NCI-H345 treated with DMSO at 0.1 percent for 48 hours (cell line): ENCODE measurements around the gene AGBL4.

ENCODE experiments used
- DNase-seq: peaks from one replicate; lab custom pipeline; 2025; ENCODE audit not compliant: unreplicated experiment; lab: John Stamatoyannopoulos, UW

The AGBL4 gene

DNA sequence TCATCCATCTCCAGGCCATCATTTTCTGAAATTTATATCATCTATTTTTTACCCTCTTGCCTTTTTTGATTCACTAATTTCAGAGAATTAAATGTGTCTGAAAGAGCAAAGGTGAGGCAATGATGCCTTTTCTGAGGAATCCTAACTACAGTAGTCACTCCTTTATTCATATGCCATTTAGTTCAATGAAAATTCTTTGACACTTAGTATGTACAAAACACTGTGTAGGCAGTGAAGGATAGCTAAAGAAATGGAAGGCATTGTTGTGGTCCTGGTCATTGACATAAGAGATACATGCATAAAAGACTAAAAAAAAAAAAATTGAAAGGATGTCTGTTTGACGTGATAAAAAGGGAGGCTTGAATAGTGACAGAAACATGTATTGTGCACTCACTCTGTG lies 1075.2 kb downstream of the AGBL4 start:
- DNase-seq: no peak

DNA sequence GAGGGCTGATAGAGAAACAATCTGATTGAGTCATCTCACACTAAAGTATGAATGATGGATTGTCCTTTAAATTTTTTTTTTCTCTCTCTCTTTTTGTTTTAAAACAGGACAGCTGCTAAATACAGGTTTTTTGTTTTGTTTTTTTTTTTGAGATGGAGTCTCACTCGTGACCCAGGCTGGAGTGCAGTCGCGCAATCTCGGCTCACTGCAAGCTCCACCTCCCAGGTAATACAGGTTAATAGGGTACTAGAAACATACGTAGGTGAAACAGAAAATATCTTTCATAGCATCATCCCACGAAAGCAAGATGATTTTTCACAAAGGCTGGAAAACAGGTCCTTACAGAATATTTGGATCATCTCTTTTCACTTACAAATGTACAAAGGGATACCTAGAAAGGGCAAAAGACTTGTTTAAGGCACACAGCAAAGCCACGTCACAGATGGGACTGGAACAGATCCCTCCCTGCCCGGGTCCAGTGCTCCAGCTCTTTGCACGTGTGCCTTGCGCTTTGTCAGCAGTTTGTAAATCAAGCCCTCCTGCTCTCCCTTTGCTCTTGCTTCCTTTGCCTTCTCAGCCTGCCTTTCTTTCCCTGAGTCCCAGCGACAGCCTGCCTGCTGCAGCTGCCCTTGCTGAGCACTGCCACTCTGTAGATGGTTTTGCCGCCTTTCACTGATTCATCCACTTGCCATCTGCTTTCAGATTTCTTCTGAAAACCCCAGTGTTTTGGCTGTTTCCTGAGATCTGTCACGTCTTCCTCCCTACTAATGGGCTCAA lies 1075.8 kb downstream of the AGBL4 start:
- no peak for DNase-seq

DNA sequence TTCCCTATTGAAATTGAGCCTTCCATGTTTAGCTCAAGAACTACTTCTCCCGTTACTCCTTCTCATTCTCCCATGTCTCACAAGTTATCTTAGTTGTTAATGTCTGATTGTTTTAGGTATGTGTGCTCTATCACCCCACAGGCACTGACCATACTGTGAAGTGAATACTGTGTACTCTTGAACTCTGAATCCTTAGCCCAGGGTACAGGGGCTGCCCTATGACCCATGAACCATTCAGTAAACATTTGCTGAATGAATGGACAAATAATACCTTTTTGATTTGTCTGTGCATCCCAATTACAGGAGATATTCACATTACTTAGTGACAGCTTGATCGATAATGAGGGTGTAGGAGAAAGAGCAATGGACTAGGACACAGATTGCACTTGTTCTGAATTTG lies 1077.7 kb downstream of the AGBL4 start:
- DNase-seq: no peak

DNA sequence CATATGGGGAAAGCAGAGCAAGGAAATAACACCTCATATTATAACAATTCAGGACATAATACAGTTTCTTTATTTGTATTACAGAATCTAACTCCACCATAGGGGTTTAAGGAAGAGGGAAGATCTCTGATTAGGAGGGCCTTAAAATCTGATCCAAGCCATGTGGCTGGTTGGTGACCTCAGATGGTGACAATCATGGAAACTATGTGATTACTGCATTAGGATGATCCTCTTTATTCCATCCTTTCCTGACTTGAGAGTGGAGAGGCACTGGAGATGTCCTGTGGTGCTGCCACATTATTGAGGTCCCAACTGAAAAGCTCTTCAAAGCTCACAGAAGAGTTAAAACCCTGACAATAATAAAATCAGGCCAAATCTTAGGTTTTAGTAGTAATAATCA lies 1078.9 kb downstream of the AGBL4 start:
- no peak for DNase-seq

DNA sequence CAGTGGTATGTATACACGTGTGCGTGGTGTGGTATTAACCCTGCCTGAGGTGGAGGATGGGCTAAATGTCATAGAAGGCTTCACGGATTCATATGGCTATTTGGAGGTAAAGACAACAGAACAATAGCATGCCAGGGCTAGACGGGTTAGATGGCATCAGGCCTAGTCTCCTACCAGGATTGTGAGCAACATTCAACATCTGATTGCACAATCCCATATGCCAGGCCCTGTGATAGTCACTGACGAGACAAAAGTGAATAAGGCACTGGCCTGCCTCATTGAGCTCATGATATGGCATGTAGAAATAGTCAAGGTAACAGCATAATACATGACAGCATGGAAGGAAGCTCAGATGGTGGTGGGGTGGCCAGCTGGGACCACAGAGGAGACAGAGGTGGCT lies 1079.9 kb downstream of the AGBL4 start:
- DNase-seq: no peak

DNA sequence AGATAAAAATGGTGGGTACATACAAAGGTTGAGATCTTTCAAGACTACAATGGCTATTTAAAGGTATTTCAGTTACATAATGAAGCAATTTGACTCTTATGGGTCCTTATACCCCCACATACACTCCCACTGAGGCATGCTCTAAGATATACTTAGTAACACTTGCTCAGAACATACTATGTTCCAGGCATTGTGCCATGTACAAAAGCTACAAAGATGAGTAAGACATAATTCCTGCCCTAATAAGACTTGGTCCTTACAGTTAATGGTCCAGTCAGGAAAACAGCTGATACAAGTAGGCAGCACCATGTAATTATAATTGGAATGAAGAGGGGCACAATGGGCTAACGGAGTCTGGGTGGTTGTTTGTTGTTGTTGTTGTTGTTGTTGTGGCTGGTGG lies 1080.4 kb downstream of the AGBL4 start:
- no peak for DNase-seq

DNA sequence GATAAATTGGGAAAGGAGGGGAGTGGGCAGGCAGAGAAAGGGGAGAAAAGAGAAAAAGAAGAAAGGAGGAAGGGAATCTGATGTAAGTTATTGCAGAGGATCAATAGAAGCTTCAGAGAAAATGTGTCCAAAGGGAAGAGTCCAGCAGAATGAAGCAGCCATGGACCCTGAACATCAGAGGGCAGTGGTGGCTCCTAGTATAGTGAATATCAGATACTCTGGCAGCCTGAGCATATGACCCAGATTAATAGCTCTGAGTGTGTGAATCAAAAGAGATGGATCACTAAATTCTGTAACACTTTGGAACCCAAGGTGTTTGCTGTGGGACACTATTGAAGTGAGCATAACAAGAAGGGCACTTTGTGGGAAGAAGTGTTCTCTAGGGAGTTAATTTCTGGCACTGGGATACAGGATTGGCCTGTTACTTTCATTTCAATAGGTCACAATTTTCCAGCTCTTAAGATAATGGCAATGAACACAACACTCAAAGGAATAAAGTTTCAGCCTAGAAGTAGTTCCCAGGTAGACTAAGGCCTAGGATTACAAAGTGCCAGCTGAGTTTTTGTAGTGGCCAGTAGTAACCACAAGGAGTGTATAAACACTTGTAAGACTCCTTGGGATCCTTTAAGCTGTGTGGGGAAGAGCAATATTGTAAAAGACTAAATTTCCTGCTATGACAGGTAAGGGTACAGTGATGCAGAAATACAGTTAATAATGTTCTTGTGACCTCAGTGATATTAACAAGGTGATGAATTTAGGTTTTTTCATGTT lies 1082.6 kb downstream of the AGBL4 start:
- DNase-seq: no peak

DNA sequence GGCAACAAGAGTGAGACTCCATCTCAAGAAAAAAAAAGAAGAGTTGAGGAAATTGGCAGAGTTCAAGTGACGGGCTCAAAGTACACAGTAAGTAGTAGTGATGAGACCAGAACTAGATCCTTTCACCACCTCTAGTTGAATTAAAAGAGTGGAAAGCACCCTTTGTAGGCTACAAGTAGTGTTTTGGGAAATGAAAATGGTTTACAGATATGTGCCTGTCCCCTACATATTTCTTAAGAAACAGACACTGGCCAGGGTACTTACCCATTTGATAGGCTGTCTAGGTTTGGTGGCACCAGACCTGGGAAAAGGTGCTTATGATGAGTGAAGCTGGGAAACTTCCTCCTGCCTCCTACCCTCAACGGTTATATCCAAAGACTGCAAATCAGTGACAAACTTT lies 1083.4 kb downstream of the AGBL4 start:
- DNase-seq: no peak

DNA sequence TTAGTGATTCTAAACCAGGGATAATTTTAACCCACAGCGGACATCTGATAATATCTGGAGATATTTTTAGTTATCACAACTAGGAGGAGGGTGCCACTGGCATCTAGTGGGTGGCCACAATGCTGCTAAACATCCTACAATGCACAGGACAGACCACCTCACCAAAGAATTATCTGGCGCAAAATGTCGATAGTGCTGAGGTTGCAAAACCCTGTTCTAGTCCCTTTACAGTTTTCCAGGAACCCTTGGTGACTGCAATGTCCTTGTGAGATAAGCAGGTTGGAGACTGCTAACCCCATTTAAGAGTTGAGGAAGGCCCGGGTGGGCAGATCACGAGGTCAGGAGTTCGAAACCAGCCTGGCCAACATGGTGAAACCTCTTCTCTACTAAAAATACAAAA lies 1083.9 kb downstream of the AGBL4 start:
- DNase-seq: no peak

DNA sequence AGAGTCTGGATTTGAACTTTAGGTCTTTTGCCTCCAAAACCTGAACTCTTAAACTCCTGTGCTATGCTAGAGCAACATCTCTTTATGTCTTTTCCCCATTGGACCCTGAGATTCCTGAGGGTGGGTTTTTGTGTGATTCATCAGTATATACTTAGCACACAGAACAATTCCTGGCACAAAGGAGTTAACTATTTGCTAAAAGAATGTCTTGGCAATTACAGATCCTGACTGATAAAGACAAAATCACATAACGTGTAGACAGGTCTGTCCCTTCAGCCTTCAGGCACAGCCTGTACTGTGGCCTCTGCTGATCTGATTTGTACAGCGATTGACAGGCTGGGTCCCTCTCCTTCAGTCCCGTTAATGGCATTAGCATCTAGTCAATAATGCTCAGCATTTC lies 1084.7 kb downstream of the AGBL4 start:
- no peak for DNase-seq

DNA sequence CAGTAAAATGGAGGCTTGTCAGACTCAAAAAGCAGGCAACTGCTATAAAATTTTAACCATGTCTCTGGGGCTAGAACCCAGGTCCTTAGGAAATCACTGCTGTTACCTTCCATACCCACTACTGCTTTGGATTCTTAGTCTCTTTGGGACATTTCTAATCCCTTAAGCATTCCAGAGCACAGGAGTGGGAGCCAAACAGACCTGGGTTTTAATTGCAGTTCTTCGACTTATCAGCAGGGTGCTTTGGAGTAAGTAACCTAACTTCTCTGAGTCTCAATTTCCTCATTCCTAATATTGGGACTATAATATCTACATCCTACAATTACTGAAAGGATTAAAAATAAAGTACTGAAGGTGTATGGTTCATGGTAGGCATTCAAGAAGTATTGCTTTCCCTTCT lies 1086.0 kb downstream of the AGBL4 start:
- DNase-seq: no peak

DNA sequence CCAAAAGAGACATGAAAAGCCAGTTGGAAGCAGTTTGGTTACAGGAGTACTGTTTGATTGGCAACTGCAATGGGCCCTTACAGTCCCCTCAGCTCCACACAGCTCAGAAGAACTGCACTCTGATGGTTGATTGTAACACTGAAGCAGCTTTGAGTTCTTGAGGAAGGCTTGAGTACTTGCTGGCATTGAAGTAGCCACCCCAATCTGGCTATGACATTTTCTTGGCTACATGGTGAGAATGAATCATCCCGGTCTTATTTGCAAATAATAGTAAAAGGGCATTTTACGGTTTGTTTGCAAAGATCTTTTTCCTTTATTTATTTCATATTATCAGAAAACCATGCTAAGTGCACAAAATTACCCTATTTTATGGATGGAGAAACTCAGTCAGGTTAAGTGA lies 1087.3 kb downstream of the AGBL4 start:
- no peak for DNase-seq

DNA sequence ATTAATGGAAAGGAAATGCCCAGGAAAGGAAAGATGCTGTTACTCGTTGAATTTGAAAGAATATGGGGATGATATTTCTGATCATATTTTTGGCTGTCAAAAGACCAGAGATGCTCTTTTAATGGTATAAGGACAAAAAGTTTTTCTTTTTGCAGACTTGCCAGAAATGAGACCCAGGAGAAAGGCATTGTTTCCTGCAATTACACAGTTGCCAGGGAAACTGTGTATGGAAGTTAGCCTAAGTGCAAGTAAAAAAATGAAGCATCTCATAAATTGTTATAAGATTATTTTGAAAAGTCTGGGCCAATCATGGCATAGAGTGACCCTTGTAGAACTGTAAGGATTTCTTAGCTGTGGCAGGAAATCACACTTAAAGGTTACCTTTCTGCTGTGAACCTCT lies 1091.4 kb downstream of the AGBL4 start:
- no peak for DNase-seq

DNA sequence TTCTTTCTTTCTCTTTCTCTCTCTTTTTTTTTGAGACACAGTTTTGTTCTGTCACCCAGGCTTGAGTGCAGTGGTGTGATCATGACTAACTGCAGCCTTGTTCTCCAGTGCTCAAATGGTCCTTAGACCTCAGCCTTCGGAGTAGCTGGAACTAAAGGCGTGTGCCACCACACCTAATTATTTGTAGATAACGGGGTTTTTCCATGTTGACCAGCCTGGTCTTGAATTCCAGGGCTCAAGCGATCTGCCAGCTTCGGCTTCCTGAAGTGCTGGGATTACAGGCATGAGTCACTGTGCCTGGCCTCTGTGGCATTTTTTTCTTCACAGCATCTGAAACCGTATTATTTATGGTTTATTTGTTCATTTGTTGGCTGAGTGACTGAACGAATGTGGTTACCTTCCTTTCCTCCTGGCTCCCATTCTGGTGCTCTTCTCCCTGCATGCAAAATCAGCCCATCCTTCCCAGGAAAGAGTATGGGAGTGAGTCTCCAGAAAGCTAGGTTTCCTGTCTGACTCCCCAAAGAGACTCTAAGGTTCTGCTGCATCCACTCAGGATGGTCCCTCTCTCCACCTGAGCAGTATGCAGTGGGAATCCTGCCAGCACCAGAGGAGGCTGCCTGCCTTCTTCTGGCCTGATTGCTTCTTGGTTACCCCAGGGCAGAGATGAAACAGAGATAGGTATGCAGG lies 1092.1 kb downstream of the AGBL4 start:
- DNase-seq: no peak

DNA sequence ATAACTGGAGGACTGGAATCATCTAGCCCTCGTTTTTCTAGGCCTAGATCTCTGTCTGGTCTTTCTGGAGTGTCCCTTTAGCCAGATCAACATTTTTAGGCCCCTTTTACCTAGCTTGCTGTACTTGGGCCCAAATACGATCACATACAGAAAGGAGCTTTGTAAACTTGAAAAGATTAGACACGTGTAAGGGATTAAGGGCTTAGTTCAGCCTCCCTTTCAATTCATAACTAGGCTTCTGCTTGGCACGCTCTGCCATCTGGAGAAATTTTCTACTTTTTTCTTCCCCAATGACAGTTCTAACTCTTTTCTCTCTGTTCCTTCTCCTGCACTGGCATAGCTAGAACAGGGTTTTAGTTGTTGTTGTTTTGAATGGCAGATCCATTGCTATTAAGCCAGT lies 1093.7 kb downstream of the AGBL4 start:
- no peak for DNase-seq

DNA sequence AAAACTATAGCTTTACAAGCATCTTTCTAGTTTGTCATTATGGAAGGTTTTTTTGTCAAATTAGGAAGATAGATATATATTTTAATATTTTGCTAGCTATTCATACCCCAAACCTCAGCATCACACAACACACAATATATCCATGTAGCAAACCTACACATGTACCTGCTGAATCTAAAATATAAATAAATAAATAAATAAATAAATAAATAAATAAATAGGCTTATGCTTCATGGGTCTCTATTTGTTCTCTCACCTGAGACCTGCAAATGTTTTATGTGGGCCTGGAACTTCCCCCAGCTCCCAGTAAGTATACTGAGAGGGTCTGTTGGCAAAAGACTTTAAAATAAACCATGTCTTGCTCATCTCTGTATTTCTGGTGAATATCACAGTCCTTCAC lies 1099.7 kb downstream of the AGBL4 start:
- DNase-seq: no peak

DNA sequence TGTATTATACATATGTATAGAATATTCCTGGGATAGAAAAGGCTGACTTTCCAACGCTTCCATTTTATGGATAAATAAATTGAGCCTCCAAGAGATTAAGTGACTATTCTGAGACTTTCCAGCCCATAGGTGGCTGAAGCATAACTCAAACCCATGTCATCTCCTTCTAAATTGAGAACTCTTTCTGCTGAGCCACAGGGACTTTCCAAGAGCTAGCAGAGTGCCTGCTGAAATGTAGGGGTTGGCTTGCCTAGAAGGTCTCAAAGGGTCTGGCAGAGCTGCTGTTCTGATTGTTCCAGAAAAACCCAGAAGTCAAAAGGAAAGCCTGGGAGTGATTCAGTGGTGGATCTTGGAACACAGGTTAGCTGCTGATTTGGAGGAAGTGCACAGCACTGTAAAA lies 1100.6 kb downstream of the AGBL4 start:
- no peak for DNase-seq

DNA sequence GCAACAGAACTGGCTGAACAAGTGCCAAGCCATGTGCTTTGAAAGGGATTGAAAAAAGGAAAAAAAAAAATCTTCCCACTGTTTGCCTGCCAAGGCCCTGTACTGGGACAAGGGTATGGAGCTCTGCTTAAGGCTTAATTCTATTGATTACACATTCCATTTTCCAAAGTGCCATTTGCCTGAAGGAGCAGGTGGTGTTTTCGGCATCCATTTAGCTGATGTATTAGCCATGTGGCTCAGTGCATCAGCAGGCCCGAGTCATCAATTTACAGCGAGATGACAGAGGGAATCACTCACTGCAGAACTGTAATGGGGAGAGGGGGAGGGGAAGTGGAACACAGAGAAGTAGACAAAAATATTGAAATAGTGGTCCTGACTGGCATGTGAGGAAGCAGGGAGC lies 1102.9 kb downstream of the AGBL4 start:
- DNase-seq: no peak

DNA sequence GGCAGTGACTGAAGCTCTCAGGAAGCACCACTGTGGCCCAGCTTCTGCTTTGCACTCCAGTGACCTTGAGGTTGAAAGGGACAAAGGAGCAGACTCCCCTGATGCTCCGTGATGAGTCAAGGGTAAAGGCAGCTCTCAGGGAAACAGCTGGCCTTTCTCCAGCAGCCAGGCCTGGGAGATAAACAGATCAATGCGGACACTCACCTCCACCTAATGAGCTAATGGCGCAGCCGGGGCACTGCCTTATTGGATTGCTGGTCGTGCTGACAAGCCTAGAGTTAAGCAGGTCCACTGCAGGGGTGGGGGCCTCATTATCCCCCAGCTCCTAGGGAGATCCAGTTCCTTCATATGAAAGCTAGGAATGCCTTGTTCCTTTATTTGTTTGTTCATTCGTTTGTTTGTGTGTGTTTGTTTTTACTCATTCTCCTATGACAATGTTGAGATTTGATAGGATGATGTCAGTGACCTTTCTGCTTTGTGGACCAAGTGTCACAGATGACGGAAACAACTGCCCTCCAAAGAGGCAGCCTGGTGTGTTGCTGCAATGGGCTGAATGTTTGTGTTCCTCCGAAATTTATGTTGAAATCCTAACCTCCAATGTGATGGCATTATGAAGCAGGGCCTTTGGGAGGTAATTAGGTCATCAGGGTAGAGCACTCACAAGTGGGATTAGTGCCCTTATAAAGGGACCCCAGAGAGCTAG lies 1105.7 kb downstream of the AGBL4 start:
- DNase-seq: no peak

DNA sequence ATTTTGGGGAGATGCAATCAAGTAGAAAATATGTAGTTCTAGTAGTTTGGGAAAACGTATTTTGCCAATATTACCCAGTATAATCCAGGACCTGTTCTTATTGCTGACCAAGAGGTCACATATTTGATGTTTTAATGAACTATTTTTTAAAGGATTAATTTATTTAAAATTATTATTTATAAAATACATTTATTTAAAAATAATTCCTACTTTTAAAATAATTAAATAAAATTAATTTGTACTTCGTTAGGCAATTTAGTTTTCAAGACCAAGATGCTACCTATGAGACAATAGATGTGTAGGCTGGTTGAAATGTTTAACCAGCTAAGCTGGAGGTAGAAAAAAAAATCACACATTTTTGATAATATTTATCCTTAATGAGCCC lies 1106.7 kb downstream of the AGBL4 start:
- DNase-seq: no peak
